DMS153 (cell line): ENCODE data around the gene IP6K1.
"Not testable (repeated sequence)": the region's sequence is repeated elsewhere in the genome, so short reads cannot be mapped to it uniquely, and the experiment has no call there.

ENCODE experiments used
- DNase-seq: peaks from one replicate; lab custom pipeline; 2025; lab: John Stamatoyannopoulos, UW

The IP6K1 gene

DNA sequence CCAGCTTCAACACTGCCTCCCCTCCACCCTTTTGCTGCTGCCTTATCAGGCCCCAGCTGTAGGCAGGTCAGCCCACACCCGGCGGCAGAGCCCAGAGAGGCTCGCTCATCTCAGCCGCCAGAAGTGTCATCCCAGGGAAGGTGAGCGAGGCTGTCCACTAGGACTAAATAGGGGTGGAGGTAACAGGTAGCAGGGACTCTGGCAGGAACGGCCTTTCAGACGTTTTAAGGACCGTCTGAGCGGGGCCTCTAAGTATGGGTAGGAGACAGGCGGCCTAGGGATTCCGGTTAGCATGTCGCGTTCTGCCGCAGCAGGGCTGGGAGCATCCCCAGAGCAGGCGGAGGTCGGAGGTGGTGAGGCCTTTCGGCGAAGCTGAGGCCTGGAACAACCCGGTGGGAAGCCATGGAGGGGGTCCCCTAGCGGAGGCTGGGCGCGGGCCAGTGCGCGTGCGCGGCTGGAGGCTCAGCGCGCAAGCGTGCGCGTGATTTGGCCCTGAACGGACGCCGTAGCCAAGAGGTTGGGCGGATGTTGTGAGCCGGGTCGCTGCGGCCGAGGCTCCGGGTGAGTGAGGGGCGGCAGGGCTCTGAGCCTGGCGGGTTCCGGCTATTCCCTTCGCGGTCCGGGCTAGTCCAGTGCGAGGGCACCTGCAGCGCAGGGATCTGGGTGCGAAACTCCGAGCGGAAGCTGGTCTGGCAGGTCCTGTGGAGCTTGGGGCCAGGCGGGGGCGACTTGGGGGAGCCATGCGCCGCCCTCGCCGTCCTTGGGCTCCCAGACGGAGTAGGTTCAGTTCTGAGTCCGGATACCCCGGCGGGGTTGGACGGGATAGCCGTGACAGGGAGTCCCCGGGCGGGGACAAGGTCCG, 97.1 kb downstream of the IP6K1 start, which contains the start of the genes MST1 and RNF123:
Gene MST1 (minus strand): TSS at position 429 of the 862 bp plus-strand sequence. CDS start 783 bp downstream, outside the sequence.
Gene RNF123 (plus strand): TSS at position 512 of the 862 bp plus-strand sequence. CDS start 1,609 bp downstream, outside the sequence.
- DNase-seq = no peak

DNA sequence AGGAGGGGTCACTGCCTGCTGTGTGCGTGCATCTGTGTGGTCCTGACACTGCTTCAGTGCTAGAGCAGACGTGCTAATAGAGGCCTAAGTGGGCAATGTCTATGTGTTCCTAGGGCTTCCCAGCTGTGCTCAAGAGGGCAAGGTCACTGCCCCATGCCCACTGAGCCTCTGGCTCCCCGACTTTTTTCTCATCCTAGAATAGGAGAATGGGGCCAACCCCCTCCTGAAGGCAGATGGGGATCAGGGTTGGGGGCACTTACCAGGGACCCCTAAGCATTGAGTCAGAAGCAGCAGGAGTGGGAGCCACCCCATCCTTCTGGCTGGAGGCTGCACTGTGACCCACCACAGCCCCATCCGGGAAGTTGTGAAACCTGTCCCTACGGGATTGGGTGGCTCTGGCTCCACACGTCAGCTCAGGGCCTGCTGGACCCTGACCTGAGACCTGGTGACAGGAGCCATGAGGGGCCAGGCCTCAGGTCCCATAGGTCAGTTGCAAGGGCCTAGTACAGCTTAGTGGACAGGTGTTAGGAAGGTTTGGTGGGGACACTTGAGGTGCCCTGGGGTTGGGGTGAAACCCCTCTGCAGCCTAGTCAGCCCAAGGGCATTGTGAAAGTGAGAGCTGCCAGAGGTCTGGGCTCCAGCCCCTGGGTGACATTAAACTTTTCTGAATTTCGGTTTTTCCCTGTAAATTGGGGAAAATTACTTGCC, 97.8 kb downstream of the IP6K1 start:
- DNase-seq = not testable (repeated sequence)

DNA sequence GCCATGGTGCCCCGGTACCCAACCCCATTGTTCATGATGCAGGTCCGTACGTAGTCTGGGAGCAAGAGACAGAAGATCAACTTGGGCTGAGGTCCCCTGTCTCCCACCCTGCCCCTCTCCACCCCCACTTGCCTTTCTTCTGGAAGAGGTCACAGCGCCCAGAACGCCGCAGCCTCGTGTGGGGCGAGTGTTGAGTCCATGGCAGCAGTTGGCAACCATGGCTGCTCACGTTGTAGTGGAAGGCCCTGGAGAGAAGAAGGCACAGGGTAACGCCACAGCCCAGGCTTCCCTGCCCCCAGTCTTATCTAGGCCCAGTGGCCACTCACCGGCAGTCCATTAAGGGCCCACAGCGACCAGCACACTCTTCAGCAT, 98.9 kb downstream of the IP6K1 start:
- not testable (repeated sequence) for DNase-seq

DNA sequence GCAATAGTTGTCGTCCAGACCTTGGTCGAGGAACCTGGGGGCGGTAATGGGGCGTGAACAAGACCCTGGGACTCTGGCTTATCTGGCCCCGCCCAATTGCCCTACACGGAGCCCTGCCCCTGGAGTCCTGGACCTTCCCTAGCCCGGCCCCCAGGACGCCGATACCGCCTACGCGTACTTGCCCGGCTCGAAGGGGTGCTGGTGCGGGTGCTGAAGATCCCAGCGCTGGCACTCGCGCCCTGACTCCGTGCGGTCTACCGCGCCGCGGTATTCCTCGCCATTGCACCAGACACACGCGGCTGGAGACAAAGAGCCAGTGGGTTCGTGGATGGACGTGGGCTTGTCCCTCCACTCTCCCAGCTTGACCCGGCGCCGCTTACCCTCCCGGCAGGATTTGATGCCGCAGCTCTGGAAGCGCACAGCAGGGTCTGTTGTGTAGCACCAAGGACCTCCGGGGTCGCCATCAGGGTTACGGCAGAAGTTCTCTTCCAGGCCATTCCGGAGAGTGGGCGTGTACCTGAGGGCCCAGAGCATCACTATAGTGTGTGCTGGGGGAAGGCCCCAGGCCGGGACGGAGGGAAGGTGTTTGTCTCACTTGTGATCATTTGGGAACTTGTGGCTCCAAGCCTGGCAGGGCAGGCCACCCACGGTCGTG, 99.4 kb downstream of the IP6K1 start:
- not testable (repeated sequence) for DNase-seq

DNA sequence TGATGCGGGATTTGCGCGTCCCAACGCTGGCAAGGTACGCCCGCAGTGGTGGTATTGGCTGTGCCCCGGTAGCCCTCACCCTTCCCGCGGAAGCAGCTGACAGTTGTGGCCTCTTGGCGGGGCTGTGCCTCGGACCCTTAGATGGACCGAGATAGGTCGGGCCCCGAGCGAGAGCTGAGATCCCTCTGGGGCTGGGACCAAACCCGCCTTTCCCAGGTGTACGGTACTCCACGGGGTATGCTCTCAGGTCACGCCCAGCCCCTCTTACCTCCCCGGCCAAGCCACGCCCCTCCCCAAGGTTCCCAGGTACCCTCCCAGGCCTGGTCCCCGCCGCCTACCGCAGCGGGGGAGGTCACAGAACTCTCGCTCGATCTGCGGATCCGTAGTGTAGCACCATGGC, 100.0 kb downstream of the IP6K1 start:
- DNase-seq = not testable (repeated sequence)

DNA sequence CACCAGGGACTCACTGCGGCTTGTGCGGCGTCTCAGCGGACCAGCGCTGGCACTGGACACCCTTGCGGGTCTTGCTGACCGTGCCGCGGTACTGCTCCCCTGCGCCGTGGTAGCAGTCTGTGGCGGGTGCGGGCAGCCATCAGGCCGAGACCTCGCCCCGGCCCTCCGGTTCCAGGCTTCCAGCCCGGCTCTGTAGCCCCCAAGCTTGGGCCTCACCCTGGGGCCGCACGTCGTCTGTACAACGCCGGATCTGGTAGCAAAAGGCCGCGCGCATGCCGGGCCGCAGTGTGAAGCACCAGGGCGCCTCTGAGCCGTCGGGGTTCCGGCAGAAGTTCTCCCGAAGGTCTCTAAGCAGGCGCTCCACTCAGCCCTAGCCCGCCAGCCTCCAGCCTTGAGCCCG, 100.5 kb downstream of the IP6K1 start:
- DNase-seq = not testable (repeated sequence)

DNA sequence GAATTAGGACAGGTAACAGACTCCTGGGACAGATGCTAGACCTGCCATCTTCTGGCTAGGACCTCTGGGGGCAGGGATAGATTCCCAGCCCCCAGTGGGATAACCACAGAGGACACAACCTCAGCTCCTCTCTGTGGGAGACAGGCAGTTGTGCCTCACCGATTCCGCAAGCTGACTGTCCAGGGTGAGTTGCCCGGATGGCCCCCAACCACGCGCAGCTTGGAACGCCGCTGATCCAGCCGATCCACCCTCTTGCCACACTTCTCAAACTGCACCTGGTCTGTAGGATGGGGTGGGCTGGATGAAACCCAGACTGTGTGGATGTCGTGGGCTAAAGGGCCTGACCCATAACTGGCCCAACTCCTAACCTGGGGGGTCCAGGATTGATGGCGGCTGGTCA, 101.2 kb downstream of the IP6K1 start:
- not testable (repeated sequence) for DNase-seq

DNA sequence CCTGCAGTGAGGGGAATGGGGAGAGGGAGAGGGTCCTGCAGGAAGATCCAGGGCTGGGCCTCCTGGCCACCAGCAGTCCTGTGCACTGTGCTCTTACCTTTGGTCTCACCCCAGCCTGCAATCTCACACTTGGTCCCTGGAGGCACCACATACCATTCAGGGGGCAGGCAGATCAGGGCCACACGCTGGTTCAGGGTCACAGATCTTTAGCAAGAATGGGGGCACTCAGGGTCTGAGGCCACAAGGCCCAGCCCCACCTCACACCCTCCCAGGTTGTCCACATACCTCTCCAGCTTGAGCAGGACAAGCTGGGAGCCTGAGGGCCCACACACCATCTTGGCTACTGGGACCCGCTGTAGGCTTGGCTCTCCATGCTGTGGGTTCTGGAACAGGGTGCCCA, 101.9 kb downstream of the IP6K1 start:
- not testable (repeated sequence) for DNase-seq

DNA sequence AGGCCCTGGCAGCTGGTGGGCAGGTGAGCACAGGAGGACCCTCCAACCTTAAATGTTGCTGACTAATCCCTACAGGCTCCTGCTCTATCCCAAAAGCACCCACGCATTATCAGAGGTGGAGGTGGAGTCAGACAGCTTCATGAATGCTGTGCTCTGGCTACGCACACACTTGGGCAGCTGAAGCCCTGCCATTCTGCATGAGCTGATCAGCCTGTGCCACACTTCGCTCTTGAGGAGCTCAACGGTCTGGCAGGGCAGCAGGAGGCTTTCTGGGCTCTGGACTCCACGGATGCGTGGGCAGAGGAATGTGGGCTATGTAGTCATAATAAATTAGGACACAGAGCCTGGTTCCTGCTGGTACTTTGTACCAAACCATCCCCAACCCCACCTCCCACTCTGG, 103.2 kb downstream of the IP6K1 start:
- DNase-seq = no peak

DNA sequence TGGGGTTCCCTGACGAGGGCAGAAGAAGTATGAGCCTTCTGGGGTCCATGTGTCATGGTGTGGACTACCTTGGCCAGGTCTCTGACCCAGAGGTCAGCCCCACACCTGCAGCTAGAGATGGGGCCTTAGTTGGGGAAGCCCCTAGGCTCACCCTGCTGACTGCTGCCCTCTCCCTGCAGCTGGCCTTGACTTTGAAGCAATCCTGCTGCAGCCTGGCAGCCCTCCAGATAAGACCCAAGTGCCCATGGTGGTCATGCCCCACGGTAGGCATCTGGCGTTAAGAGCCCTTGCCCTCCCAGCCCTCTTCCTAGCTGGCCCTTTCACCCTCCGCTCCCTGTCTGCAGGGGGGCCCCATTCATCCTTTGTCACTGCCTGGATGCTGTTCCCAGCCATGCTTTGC, 104.8 kb downstream of the IP6K1 start:
- no peak for DNase-seq

DNA sequence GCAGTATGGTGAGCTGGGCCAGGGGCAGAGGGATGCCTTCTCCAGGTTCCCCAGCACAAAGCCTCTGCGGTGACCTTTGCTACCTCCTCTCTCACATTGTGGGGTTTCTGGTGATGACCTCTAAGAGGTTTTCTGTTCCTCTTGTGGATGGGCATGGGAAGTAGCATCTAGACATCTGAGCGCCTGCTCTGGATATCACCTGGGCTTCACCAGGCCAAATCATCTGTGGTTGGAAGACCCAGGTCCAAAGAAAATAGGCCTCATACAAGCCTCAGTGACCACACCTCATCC, 105.2 kb downstream of the IP6K1 start:
- no peak for DNase-seq

DNA sequence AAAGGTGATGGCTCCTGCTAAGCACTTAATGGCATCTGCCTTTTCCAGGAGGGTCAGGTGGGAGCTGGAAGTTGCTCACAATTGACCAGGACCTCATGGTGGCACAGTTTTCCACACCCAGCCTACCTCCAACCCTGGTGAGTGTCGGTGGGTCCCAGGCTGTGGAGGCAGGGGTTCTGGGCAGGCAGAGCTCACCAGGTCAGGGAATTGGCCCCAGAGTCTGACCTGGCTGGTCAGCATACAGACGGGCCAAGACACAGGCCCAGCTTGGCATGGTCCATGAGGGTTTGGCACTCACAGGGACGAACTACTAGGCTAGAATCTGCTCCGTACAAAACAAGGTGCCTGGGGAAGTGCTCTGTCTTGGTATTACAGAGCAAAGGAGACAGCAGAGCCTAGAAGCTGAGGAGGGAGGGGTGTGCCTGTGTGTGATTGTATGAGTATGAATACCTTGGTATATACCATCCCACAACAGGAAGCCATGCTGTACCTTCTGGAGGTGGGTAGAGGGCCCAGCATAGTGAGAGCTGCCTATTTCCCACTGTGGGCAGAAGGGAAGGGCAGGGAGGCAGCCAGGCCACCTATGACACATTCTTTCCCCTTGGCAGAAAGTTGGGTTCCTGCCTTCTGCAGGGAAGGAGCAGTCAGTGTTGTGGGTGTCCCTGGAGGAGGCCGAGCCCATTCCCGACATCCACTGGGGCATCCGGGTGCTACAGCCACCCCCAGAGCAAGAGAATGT, 105.7 kb downstream of the IP6K1 start:
- DNase-seq = no peak

DNA sequence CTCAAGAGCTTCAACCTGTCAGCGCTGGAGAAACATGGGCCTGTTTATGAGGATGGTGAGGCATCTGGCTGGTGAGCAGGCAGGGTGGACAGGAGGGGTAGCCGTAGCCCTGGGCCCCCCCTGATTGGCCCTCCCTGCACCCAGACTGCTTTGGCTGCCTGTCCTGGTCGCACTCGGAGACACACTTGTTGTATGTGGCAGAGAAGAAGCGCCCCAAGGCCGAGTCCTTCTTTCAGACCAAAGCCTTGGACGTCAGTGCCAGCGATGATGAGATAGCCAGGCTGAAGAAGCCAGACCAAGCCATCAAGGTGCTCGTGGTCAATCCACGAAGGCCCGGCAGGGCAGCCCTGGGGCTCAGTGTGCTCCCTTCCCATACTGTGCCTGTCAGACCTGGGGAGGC, 110.4 kb downstream of the IP6K1 start:
- no peak for DNase-seq

DNA sequence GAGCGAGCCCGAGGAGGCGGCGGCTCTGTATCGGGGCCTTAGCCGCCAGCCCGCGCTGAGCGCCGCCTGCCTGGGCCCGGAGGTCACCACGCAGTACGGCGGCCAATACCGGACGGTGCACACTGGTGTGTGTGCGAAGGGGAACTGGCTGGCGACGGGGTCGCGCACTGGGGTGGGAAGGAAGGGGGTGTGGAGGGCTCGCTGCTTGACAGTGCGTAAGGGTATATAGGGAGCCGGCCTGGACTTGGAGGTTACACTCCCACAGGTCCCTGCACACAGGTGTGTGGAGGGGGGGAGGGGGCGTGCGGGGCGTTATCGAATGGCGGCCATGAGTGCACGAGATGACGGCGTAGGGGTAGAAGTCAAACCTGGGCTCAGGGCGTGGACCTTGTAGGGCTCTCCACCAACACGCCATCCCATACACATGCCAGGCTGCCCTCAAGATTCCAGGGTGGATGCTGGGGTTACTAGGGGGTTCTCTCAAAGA, 111.8 kb downstream of the IP6K1 start:
- DNase-seq = no peak
